C4-2B (cell line): ENCODE measurements around the gene LRIT1.

Experiments
- ZFX ChIP-seq: fragments of 450-650 bp; IDR thresholded peaks from 2 replicates; pipeline ENCODE4 v1.6.1; 2017
- TF ChIP-seq, protein P1 (sequence below): fragments of 450-650 bp; conservative IDR thresholded peaks from 2 replicates; pipeline ENCODE4 v1.5.1; 2017; ENCODE audit warnings: mild to moderate bottlenecking

- TF ChIP-seq, protein P1, sequence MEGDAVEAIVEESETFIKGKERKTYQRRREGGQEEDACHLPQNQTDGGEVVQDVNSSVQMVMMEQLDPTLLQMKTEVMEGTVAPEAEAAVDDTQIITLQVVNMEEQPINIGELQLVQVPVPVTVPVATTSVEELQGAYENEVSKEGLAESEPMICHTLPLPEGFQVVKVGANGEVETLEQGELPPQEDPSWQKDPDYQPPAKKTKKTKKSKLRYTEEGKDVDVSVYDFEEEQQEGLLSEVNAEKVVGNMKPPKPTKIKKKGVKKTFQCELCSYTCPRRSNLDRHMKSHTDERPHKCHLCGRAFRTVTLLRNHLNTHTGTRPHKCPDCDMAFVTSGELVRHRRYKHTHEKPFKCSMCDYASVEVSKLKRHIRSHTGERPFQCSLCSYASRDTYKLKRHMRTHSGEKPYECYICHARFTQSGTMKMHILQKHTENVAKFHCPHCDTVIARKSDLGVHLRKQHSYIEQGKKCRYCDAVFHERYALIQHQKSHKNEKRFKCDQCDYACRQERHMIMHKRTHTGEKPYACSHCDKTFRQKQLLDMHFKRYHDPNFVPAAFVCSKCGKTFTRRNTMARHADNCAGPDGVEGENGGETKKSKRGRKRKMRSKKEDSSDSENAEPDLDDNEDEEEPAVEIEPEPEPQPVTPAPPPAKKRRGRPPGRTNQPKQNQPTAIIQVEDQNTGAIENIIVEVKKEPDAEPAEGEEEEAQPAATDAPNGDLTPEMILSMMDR = no peak
- TF ChIP-seq ZFX = no peak
These were observed 29.3 kb downstream of the LRIT1 start for GRCh38 chr10:84212014-84212413.
